COR-L47 (cell line): Measurements from ENCODE around the gene MRGPRD.
A peak's percentile ranks its signal among the peaks of the same experiment; 100 is the strongest.

Experiments used
- DNase-seq: peaks from one replicate; lab custom pipeline; 2025; lab: John Stamatoyannopoulos, UW

MRGPRD gene

DNA sequence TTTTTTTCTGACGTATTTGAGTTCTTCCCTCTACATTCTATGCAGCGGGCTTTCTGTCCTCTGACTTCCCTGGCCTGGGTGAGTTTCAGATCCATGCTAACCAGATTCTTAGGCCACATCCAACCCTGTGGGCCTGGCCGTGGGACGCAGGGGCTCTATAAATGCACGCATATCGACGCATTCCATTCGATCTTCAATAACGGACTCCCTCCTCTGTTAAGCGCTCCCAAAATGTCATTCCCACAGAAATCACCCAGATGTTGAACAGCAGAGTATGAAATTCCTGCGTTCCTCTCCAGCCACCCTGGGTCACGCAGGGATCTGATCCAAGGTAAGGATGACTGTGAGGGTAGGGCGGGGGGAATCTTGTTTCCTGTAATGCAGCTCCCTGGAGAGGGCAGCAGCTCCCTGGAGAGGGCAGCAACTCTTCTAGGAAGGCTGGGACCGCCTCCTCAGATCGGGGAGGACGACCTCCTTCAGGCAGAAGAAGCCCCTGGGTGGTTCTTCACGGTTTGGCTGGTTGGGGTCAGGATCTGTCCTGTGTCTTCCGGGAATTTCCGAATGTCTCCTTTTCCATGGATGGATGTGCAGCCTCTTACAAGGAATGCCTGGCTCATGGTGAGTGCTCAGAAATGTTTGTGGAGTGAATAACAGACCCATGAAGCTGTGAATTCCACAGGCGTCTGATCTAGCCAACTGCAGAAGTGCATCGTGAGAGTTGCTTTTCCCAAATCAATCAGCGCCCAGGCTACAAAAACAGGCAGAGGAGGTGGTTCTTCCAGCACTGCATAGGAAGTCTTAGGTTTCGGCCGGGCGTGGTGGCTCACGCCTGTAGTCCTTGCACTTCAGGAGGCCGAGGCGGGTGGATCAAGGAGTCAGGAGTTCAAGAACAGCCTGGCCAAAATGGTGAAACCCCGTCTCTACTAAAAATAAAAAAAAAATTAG is 12.2 kb downstream of the MRGPRD start:
- DNase-seq = no peak

DNA sequence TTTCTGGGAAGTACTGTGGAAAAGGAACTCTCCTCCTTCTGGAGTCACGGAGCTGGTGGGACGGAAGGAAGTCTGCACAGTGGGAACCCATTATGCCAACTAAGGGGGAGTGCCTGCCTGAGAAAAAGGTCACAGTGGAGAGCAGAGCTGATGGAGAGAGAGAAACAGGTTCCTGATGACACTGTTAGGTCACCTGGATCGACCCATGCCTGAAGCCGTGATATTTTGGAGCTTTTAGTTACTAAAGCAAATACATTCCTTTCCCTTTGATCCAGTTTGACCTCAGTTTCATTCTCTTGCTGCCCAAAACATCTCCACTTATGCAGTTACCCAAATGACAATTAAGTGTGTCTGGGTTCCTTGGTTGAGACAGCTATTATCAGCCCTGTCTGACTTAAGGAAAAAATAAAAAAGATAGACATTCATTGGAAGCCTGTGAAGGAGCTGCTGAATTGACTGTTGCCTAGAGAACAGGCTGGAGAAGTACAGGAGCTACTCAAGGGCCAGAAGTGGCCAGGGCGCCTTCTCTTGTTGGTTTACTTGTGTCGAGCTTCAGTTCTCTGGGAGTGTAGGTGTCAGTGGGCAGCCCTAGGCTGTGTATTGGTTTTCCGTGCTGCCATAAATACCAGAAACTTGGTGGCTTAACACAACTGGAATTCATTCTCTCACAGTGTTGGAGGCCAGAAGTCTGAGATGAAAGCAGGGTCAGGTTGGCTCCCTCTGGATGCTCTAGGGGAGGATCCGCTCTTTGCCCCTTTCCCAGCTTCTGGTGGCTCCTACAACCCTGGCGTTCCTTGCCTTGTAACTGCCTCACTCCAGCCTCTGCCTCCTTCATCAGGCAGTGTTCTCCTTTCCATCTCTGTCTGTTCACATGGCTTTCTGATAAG is 13.6 kb downstream of the MRGPRD start:
- DNase-seq = no peak

DNA sequence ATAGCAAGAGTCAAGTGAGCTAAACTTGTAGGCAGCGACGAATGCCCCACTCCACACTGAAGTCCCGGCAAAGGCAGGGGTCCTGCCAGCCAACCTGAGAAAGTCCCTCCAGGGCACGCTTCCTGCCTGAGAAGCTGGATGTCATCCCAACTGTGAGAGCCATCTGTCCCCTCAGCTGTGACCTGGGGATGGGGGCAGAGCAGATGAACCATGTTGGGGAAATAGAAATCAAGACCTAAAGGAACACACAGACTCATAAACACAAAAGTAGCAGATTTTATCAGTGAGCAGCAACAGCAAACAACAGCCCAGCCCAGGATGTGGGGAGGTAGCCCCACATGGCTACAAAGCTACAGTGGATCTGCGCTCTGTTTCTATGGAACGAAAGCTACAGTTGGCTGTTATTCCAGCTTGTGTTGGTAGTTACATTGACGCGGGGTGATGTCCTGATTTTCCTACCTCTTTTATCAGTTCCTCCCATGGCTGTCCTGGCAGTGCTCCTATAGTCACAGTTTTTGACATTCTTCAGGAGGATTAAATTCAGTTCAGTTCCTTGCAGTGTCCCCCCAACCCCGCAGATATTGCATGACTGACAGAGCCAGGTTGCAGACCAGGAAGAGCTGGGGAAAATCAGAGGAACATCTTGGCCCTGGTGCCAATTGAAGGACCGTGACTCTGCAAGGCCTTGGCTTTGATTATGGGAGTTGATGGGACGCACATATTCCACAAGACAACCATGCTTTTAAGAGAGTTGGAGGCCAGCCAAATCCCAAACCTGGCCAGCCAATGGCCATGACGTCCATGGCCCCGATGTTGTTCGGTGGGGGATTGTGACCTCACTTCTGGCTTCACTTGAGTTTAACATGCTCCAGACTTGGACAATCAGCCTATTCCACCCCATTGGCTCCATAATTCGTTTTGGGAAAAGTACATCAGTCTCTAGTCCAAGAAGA is 14.6 kb downstream of the MRGPRD start:
- DNase-seq = no peak

DNA sequence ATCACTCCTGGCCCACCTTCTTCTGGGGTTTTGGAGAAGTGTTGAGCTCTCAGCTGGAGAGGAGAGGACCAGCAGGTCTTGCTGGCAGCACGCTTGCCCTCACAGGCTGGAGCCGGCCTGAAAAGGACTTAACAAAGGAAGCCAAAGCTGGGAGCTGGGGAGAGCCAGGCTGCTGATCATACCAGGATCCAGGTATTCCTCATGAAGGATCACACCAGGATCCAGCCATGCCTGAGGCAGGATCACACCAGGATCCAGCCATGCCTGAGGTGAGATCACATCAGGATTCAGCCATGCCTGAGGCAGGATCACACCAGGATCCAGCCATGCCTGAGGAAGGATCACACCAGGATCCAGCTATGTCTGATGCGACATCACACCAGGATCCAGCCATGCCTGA is 17.0 kb downstream of the MRGPRD start:
- no peak for DNase-seq

GRCh38 chr11:68962527-68963250 is 18.1 kb downstream of the MRGPRD start:
- no peak for DNase-seq

DNA sequence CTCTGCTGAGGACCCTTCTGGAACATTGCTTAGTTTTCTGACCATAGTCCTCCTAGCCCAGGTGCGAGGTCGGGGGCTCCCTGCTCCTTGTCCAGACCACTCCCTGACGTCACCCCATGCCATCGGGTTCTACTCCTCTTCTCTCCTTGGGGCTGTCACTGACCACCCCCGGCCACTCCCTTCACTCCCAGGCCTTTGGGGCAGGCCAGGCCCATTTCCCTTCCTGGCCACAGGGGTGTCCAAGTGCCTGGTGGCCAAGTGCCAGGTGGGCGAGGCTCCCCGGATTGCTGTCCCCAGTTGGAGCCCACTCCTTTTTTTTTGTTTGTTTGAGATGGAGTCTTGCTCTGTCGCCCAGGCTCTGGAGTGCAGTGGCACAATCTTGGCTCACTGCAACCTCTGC is 19.5 kb downstream of the MRGPRD start:
- DNase-seq = no peak

GRCh38 chr11:68960294-68961071 is 20.3 kb downstream of the MRGPRD start:
- no peak for DNase-seq

DNA sequence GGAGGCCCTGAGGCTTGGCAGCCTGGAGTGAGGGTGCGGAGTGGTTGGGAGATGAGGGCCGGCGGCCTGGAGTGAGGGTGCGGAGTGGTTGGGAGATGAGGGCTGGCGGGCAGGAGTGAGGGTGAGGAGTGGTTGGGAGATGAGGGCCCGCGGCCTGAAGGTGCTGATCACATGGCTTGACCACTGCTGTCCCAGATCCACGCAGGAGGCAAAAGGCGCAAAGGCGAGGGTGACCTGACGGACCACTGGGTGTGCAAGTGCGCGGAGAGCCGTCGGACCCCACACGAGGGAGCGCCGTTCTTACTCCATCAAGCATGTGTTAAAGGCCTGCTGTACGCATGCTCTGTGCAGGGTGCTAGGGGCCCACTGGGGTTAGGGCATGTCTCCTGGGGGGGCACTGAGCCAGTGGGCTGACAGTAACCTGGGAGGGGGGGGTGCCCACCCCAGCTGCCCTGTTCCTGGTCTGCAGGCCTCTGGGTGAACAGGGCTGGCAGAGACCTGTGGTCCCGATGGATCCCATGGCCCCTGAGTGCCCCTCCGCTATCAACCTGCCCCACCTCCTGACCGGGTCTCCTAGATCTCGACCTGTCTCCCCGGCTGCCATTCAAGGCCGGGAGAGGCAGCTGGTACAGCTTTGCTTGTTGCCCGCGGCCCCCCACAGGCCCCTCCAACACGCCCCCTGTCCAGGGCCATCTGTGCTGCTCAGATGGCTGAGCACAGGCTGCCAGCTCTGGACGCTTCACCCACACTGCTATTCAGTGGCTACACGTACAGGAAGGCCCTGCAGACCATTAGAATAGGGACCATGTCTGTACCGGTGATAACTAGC is 21.1 kb downstream of the MRGPRD start:
- no peak for DNase-seq

GRCh38 chr11:68958211-68958610 is 22.6 kb downstream of the MRGPRD start:
- DNase-seq = no peak

GRCh38 chr11:68956547-68957254 is 24.1 kb downstream of the MRGPRD start:
- DNase-seq = no peak

DNA sequence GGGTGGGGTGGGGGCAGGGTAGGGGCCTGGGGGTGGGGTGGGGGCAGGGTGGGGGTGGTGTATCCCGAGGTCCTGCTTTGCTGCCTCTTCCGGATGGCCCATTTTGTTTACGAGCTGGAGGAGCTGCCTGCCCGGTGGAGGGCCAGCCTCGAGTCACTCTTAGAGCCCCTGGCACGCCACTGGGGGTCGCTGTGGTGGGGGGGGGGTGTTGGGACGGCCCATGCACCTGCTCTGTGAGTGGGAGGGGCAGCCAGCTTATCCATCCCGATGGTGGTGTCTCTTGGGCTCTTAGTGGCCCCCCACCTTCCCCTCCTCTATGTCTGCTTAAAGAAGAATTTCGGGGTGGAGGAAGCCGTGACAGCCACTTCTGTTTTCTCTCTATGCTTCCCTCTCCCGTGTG is 24.6 kb downstream of the MRGPRD start:
- DNase-seq = no peak

- DNase-seq = no peak
These were observed 25.2 kb downstream of the MRGPRD start for GRCh38 chr11:68955607-68955958.

DNA sequence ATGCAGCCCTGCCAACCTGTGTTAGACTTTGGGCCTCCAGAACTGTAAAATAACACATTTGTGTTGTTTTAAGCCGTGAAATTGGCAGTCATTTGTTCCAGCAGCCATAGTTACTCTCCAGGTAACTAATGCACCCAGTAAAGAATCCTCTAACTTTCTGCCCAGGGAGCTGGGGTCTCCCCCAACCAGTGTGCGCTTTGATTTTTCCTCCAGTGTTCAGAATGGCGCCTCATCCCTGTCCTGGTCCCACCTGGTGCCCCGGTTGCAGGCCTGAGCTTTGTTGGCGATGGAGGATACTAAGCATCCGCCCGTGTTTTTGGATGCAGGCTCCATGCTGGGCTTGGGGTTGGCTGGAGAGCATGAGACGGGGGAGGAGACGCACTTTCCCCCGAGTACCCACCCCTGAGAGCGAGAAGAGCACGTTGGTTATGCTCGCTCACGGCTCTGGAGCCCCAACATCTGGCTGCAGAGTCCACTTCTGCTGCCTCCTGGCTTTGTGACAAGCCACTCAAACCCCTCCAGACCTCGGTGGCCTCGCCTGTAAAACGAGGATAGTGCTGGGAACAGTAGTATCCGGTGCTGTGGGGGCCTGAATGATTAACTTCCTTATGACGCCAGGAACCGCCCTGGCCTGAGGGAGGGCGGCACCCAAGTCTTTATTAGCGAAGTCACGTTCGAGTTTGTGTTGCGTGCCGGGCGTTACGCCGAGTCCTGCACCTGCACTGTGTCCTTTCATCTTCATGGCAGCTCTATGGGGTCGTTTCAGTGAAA is 25.8 kb downstream of the MRGPRD start:
- no peak for DNase-seq

GRCh38 chr11:68950762-68951161 is 30.0 kb downstream of the MRGPRD start:
- DNase-seq = no peak

- peak; percentile 13 for DNase-seq
These were observed 30.5 kb downstream of the MRGPRD start for GRCh38 chr11:68950270-68950669.

- no peak for DNase-seq
These were observed 31.9 kb downstream of the MRGPRD start for GRCh38 chr11:68948935-68949334.

- no peak for DNase-seq
These were observed 32.3 kb downstream of the MRGPRD start for GRCh38 chr11:68948496-68948895.

GRCh38 chr11:68947151-68947550 is 33.6 kb downstream of the MRGPRD start:
- no peak for DNase-seq
